Activated T-helper 17 cell treated with anti-CD3 and anti-CD28 coated beads, Interleukin-2, amount 50 U/mL, for 72 hours (primary cell): ENCODE results near the gene SIK3. TPM values are rescaled to one million over a fixed set of nuclear protein-coding genes. Genes with fewer than 3 reads are reported as not detected.

ENCODE experiments used
- ATAC-seq: fragments of 150-1000 bp; cut with Tn5 transposase; replicated peaks from 2 replicates; pipeline ENCODE4 v1.10.0; 2021; ENCODE audit warnings: mild to moderate bottlenecking, moderate library complexity
- H3K27ac Mint-ChIP-seq: one replicate; pipeline ENCODE4 v1.8.0; 2022; ENCODE audit warnings: mixed read lengths
- H3K27me3 Mint-ChIP-seq: one replicate; pipeline ENCODE4 v1.8.0; 2022; ENCODE audit warnings: mixed read lengths
- H3K36me3 Mint-ChIP-seq: one replicate; pipeline ENCODE4 v1.8.0; 2022; ENCODE audit warnings: low read depth, mild to moderate bottlenecking, mixed read lengths
- H3K4me1 Mint-ChIP-seq: one replicate; pipeline ENCODE4 v1.8.0; 2022; ENCODE audit warnings: mixed read lengths
- H3K4me3 Mint-ChIP-seq: one replicate; pipeline ENCODE4 v1.8.0; 2022; ENCODE audit warnings: mild to moderate bottlenecking, mixed read lengths
- H3K9me3 Mint-ChIP-seq: one replicate; pipeline ENCODE4 v1.8.0; 2022; ENCODE audit warnings: mixed read lengths
- total RNA-seq, 2 donors: library from RNA; stranded (reverse); gene quantifications; one replicate each; pipeline ENCODE4 v1.2.3, GENCODE V29; 2022

The SIK3 gene
- total RNA-seq, 2 donors from 2014 or later: 41.9 to 55.7 TPM

DNA sequence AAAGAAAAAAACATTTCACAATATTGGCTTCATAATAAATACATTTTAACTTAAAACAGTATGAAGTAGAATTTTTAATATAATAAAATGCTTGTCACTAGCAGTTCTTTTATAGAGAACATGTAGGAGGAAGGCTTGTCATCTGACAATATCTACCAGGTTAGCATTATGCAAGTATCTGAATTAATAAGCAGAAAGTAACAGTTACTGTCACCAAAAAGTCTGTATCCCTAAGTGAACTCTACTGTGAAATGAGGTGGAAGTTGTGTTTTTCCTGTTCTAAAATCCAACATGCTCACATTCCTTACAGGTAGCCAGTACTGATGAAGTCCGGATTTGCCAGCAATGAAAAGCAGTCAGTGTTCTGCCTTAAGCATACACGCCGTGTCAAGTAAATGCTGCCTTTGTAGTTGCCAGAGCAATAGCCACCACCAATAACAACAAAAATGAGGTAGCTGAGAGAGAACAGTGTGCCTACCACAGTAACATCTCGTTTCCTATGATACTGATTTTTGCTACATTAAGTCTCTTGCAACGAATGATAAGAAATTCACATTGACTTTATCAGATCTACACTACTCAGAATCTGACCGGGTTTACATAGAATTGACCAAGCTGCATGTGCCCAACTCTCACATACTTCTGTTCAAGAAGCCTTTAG lies 95.5 kb downstream of the SIK3 start:
- Mint-ChIP-seq H3K27me3 (no peaks in the 10 kb centered on the region), H3K9me3 (no peaks in the 10 kb centered on the region), H3K4me3 (peak overlapping the region; percentile 60), H3K36me3 (peaks cover 15% of the 10 kb centered on the region), H3K27ac (peak overlapping the region; percentile 93), H3K4me1 (peaks cover 59% of the 10 kb centered on the region)
- ATAC-seq: peak; percentile 89

GRCh38 chr11:117000014-117000737 lies 98.1 kb downstream of the SIK3 start:
- no peak overlapping the region for H3K4me3 Mint-ChIP-seq
- ATAC-seq: no peak
- H3K4me1 Mint-ChIP-seq: peaks cover 56% of the 10 kb centered on the region
- no peaks in the 10 kb centered on the region for H3K27me3 Mint-ChIP-seq
- H3K27ac Mint-ChIP-seq: no peak overlapping the region
- peaks cover 15% of the 10 kb centered on the region for H3K36me3 Mint-ChIP-seq
- H3K9me3 Mint-ChIP-seq: no peaks in the 10 kb centered on the region

DNA sequence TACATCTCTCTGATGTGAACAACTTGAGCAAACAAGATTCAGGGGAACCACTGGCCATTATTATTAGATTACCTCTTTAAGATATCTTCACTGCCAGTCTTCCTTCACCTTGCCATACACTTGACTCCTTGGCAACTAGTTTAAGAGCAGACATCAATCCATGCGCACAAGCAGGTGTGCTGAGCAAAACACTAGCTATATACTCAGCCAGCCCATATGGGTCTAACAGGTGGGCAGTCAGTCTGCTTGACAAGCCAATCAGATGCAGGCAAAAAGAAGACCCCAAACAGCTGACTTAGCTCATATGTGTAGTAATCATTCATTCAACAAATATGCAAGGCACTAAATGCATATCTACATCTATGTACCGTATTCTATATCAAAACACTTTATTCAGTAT lies 101.2 kb downstream of the SIK3 start:
- no peak overlapping the region for H3K4me3 Mint-ChIP-seq
- H3K4me1 Mint-ChIP-seq: peaks cover 48% of the 10 kb centered on the region
- no peak for ATAC-seq
- H3K9me3 Mint-ChIP-seq: no peaks in the 10 kb centered on the region
- peak overlapping the region; percentile 42 for H3K27ac Mint-ChIP-seq
- no peaks in the 10 kb centered on the region for H3K27me3 Mint-ChIP-seq
- peaks cover 3% of the 10 kb centered on the region for H3K36me3 Mint-ChIP-seq

DNA sequence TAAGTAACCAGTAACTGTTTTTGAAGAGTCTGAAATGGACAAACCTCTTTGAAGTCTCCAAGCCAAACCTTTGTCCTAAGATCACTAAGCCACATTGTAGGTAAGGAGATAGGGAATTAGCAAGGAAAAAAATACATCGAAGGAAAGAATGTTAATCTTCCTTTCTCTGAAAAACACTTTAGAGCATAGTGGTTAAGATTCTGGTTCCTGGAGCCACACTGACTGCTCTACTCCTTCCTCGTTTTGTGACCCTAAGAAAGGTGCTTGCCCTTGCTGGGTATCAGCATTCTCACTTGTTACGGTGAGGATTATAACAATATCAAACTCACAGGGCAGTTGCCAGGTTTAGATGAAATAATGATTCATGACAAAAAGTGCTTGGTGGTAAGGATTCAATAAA lies 104.0 kb downstream of the SIK3 start:
- Mint-ChIP-seq H3K36me3 (peaks cover under 1% of the 10 kb centered on the region), H3K9me3 (no peaks in the 10 kb centered on the region), H3K4me1 (peaks cover 35% of the 10 kb centered on the region), H3K27me3 (no peaks in the 10 kb centered on the region), H3K4me3 (peak overlapping the region; percentile 5), H3K27ac (peak overlapping the region; percentile 80)
- no peak for ATAC-seq

GRCh38 chr11:116993599-116993998 lies 104.6 kb downstream of the SIK3 start:
- peak; percentile 32 for ATAC-seq
- Mint-ChIP-seq H3K36me3 (peaks cover 6% of the 10 kb centered on the region), H3K27ac (peak overlapping the region; percentile 80), H3K27me3 (no peaks in the 10 kb centered on the region), H3K4me3 (peak overlapping the region; percentile 5), H3K4me1 (peaks cover 41% of the 10 kb centered on the region), H3K9me3 (no peaks in the 10 kb centered on the region)

DNA sequence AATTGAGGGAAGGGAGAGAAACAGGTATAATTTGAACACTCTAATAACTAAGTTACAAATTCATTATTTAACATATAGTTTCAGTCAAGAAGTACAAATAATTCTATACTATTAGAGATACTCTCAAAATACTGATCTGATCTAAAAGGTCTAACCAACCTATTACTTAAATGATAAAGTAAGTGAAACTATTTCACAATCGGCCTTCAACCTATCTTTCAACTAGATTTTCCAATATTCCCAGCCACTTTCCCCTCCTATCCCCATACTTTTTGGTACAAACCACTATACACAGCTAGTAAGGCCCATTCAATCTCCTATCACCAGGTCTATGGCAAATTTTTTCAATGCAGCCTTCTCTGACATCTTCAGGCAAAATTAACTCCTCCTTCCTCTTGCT lies 106.7 kb downstream of the SIK3 start:
- Mint-ChIP-seq H3K9me3 (no peaks in the 10 kb centered on the region), H3K4me3 (no peak overlapping the region), H3K27ac (no peak overlapping the region), H3K36me3 (peaks cover 19% of the 10 kb centered on the region), H3K4me1 (peaks cover 50% of the 10 kb centered on the region), H3K27me3 (no peaks in the 10 kb centered on the region)
- ATAC-seq: no peak

DNA sequence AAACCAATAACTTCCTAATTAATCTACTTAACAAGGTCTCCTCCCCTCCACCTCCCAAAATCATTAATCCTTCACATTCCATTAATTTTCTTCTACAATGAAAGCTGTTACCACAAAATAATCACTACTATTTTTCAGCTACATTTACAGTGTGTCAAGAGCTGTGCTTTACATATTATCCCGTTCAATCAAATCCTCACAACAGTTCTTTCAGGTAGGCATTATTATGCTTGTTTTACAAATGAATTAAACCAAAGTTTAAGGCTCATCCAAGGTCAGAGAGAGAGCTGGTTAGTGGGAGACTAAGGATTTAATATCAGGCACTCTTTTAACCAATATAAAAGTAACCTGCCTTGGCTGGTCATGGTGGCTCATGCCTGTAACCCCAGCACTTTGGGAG lies 107.4 kb downstream of the SIK3 start:
- H3K4me3 Mint-ChIP-seq: no peak overlapping the region
- H3K4me1 Mint-ChIP-seq: peaks cover 55% of the 10 kb centered on the region

DNA sequence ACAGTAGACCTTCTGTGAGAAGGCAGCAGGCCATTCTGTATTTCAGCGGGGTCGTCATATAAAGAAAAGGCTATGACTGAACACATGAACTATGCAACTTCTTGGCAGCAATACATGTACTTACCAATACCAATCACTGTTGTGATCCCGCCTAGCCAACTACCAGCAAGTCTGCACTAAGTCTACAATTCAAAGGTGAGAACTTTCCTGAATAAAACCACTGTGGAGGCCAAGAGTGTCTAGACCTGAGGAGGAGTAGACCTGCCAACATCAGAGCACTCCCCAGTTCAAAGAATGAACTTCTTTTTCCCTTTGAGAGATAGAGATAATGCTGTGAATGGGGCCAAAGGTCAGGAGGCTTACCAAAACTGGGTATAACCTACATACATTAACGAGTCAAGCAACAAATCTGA lies 108.2 kb downstream of the SIK3 start:
- ATAC-seq: no peak
- Mint-ChIP-seq H3K27me3 (no peaks in the 10 kb centered on the region), H3K27ac (peak overlapping the region; percentile 13), H3K4me1 (peaks cover 51% of the 10 kb centered on the region), H3K4me3 (no peak overlapping the region), H3K36me3 (peaks cover 20% of the 10 kb centered on the region), H3K9me3 (no peaks in the 10 kb centered on the region)

More for the DNA sequence above, 107.4 kb downstream of the SIK3 start:
- Mint-ChIP-seq H3K27ac (peak overlapping the region; percentile 13), H3K27me3 (no peaks in the 10 kb centered on the region), H3K36me3 (peaks cover 20% of the 10 kb centered on the region), H3K9me3 (no peaks in the 10 kb centered on the region)
- no peak for ATAC-seq

GRCh38 chr11:116989184-116989583 lies 109.0 kb downstream of the SIK3 start:
- peak overlapping the region; percentile 71 for H3K27ac Mint-ChIP-seq
- no peaks in the 10 kb centered on the region for H3K9me3 Mint-ChIP-seq
- H3K4me3 Mint-ChIP-seq: peak overlapping the region; percentile 11
- H3K4me1 Mint-ChIP-seq: peaks cover 51% of the 10 kb centered on the region
- H3K27me3 Mint-ChIP-seq: no peaks in the 10 kb centered on the region
- H3K36me3 Mint-ChIP-seq: peaks cover 20% of the 10 kb centered on the region
- ATAC-seq: no peak

DNA sequence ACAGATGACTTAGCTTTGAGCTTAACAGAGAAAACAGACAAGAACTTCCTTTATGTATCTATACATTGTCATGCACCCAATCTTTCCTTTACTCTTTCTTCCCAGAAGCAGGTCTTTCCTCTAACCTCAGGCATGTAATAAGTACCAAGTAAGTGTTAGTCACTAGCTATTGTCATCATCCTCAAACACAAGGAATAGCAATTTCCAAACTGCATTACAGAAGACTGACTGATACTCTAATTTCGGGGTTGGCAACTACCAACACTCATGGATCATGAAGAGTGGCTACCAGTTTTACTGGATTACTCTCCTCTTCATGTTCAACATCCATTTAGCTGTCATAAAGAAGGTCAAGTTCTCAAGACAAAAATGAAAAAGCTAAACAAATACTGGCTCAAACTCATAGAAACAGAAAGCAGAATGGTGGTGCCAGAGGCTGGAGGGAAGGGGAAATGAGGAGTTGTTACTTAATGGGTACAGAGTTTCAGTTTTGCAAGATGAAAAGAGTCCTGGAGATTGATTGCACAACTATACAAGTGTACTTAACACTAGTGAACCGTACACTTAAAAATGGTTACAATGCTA lies 111.6 kb downstream of the SIK3 start:
- H3K27me3 Mint-ChIP-seq: no peaks in the 10 kb centered on the region
- peaks cover 41% of the 10 kb centered on the region for H3K4me1 Mint-ChIP-seq
- peak overlapping the region; percentile 87 for H3K27ac Mint-ChIP-seq
- peak; percentile 90 for ATAC-seq
- no peaks in the 10 kb centered on the region for H3K9me3 Mint-ChIP-seq
- H3K4me3 Mint-ChIP-seq: peak overlapping the region; percentile 59
- peaks cover 20% of the 10 kb centered on the region for H3K36me3 Mint-ChIP-seq

DNA sequence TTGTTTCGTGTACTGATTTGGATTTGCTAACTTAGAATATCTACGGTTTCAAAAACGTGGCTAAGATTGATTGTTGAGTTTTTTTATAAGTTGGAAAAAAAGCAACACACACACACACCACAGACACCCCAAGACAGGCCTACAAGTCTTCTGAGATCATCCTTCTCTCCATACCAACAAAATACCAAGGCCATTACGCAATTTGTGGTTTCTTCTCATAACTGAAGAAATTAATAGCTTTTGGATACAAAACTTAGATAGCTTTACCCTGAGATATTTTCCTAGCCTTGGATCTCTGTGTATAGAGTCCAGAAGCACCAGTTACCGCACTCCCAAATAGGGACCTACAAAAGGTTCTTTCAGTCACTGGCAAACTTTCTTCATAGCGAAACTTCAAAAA lies 113.6 kb downstream of the SIK3 start:
- H3K4me1 Mint-ChIP-seq: peaks cover 46% of the 10 kb centered on the region
- no peaks in the 10 kb centered on the region for H3K27me3 Mint-ChIP-seq
- no peaks in the 10 kb centered on the region for H3K9me3 Mint-ChIP-seq
- no peak overlapping the region for H3K27ac Mint-ChIP-seq
- no peak for ATAC-seq
- no peak overlapping the region for H3K4me3 Mint-ChIP-seq
- H3K36me3 Mint-ChIP-seq: peaks cover 20% of the 10 kb centered on the region

- H3K4me1 Mint-ChIP-seq: peaks cover 45% of the 10 kb centered on the region
- H3K4me3 Mint-ChIP-seq: no peak overlapping the region
- H3K27me3 Mint-ChIP-seq: no peaks in the 10 kb centered on the region
- ATAC-seq: no peak
- no peak overlapping the region for H3K27ac Mint-ChIP-seq
- H3K36me3 Mint-ChIP-seq: peaks cover 19% of the 10 kb centered on the region
- no peaks in the 10 kb centered on the region for H3K9me3 Mint-ChIP-seq
These were observed 114.0 kb downstream of the SIK3 start for GRCh38 chr11:116984186-116984585.

GRCh38 chr11:116981266-116981885 lies 116.9 kb downstream of the SIK3 start:
- Mint-ChIP-seq H3K4me3 (no peak overlapping the region), H3K27me3 (no peaks in the 10 kb centered on the region), H3K27ac (peak overlapping the region; percentile 63), H3K9me3 (no peaks in the 10 kb centered on the region), H3K36me3 (peaks cover 5% of the 10 kb centered on the region), H3K4me1 (peaks cover 23% of the 10 kb centered on the region)
- no peak for ATAC-seq

DNA sequence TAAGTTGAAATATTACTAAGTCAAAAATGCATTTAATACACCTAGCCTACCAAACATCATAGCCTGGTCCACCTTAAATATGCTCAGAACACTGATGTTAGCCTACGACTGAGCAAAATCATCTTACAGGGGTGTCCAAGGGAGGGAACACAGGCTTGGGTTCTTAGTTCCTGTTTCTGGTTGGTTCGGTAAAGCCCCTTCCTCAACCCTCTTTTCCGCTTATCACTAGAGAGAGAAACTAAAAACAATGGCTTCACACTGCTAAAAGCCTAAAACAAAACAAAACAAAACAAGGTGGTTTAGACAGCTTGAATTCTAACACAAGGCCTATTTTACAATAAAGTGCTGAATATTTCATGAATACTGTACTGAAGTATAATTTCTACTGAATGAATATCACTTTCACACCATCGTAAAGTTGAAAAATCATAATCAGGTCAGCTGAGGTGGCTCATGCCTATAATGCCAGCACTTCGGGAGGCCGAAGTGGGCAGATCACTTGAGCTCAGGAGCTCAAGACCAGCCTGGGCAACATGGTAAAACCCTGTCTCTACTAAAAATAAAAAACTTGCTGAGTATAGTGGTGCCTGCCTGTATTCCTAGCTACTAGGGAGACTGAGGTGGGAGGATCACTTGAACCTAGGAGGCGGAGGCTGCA lies 118.0 kb downstream of the SIK3 start:
- Mint-ChIP-seq H3K9me3 (no peaks in the 10 kb centered on the region), H3K4me3 (peak overlapping the region; percentile 44), H3K27ac (peak overlapping the region; percentile 63), H3K4me1 (peaks cover 20% of the 10 kb centered on the region), H3K36me3 (peaks cover 5% of the 10 kb centered on the region), H3K27me3 (no peaks in the 10 kb centered on the region)
- ATAC-seq: no peak
